H1 (cell line): ENCODE results near the gene KLK7. TPM values are rescaled to one million over a fixed set of nuclear protein-coding genes. Genes with fewer than 3 reads are reported as not detected.
A peak's percentile ranks its signal among the peaks of the same experiment; 100 is the strongest.

Experiments
- CTCF ChIA-PET: fragments of 300-600 bp; sonication (Branson Sonifier 250); formaldehyde crosslinking; loops from one replicate; lab custom pipeline; 2021; ENCODE audit not compliant: partially characterized antibody; lab: Charles Lee
- POLR2A ChIA-PET: fragments of 300-600 bp; sonication (Branson Sonifier 250); formaldehyde crosslinking; loops from one replicate; lab custom pipeline; 2021; ENCODE audit warnings: inconsistent platforms; ENCODE audit not compliant: partially characterized antibody; lab: Charles Lee
- DNase-seq, 2 experiments: peaks; one replicate each; pipeline versions ENCODE4 v3.0.0 to v3.0.0-alpha.2; 2010 to 2022; ENCODE audit warnings: low spot score in 2 of 2, low read depth in 1 of 2, mixed read lengths in 1 of 2
- FAIRE-seq: peaks from 2 replicates; lab custom pipeline; 2011; peaks lifted over from hg19 to GRCh38; lab: Jason Lieb, UNC
- H2AFZ ChIP-seq: 2 replicates; pipeline ENCODE4 v1.8.1; 2012; ENCODE audit warnings: low read length, inconsistent platforms
- H2AK5ac ChIP-seq: 2 replicates; pipeline ENCODE4 v1.6.1; 2013; ENCODE audit warnings: low read depth, low read length
- H2BK120ac ChIP-seq: replicated peaks from 2 replicates; pipeline ENCODE3; 2013; ENCODE audit warnings: low read depth, low read length, inconsistent platforms
- H2BK12ac ChIP-seq: 2 replicates; pipeline ENCODE4 v1.6.1; 2013; ENCODE audit warnings: low read depth, low read length
- H2BK15ac ChIP-seq: 2 replicates; pipeline ENCODE4 v1.6.1; 2013; ENCODE audit warnings: low read length
- H2BK20ac ChIP-seq: 2 replicates; pipeline ENCODE4 v1.6.1; 2013; ENCODE audit warnings: low read length
- H2BK5ac ChIP-seq: 2 replicates; pipeline ENCODE4 v1.6.1; 2013; ENCODE audit warnings: low read depth, low read length
- H3K14ac ChIP-seq: 2 replicates; pipeline ENCODE4 v1.6.1; 2013; ENCODE audit warnings: inconsistent platforms; ENCODE audit not compliant: insufficient read length
- H3K18ac ChIP-seq: 2 replicates; pipeline ENCODE4 v1.6.1; 2013; ENCODE audit warnings: low read length; ENCODE audit errors: extremely low read depth
- H3K23ac ChIP-seq: 2 replicates; pipeline ENCODE4 v1.6.1; 2013; ENCODE audit warnings: inconsistent platforms; ENCODE audit not compliant: insufficient read length
- H3K23me2 ChIP-seq: 2 replicates; pipeline ENCODE4 v1.6.1; 2013; ENCODE audit warnings: low read depth, low read length
- H3K27ac ChIP-seq: 2 replicates; pipeline ENCODE4 v1.6.1; 2011; ENCODE audit warnings: low read depth, low read length, inconsistent platforms
- H3K27me3 ChIP-seq, 4 experiments: replicated peaks in 1 of 4; 1 replicate in 1 of 4; 2 replicates in 3 of 4; pipeline versions ENCODE4 v1.6.1 to v1.8.1; 2011 to 2013; ENCODE audit warnings: low read length in 3 of 4, mild to moderate bottlenecking in 3 of 4, inconsistent platforms in 2 of 4, mixed read lengths in 2 of 4, moderate library complexity in 1 of 4; ENCODE audit not compliant: control insufficient read depth in 3 of 4, insufficient read depth in 3 of 4; ENCODE audit errors: extremely low read depth in 1 of 4
- H3K36me3 ChIP-seq, 4 experiments: 2 replicates each; pipeline versions ENCODE4 v1.6.1 to v1.8.1; 2011 to 2013; ENCODE audit warnings: mild to moderate bottlenecking in 4 of 4, low read length in 3 of 4, moderate library complexity in 2 of 4, control low read depth in 1 of 4, inconsistent platforms in 1 of 4; ENCODE audit not compliant: insufficient read depth in 4 of 4, control insufficient read depth in 2 of 4
- H3K4ac ChIP-seq: replicated peaks from 2 replicates; pipeline ENCODE3; 2013; ENCODE audit warnings: low read length, low read depth, mixed read lengths, inconsistent platforms; ENCODE audit not compliant: insufficient read length
- H3K4me1 ChIP-seq, 4 experiments: replicated peaks in 1 of 4; 1 replicate in 1 of 4; 2 replicates in 3 of 4; pipeline versions ENCODE4 v1.6.1 to v1.8.1; 2011 to 2013; ENCODE audit warnings: low read length in 3 of 4, inconsistent platforms in 2 of 4, mixed read lengths in 1 of 4; ENCODE audit not compliant: insufficient read depth in 4 of 4, control insufficient read depth in 3 of 4
- H3K4me2 ChIP-seq, 2 experiments: 2 replicates each; pipeline versions ENCODE4 v1.6.1 to v1.8.1; 2011 to 2013; ENCODE audit warnings: low read depth in 2 of 2, low read length in 2 of 2, control low read depth in 1 of 2, inconsistent platforms in 1 of 2, mild to moderate bottlenecking in 1 of 2; ENCODE audit not compliant: insufficient read depth in 1 of 2
- H3K4me3 ChIP-seq, 4 experiments: fragments of 200-600, 300-600 bp in 1 of 4; sonication (generic), shearing (Covaris generic), sonication (Bioruptor Twin) in 1 of 4; 2 replicates each; pipeline versions ENCODE4 v1.5.1 to v1.8.1; 2011 to 2016; ENCODE audit warnings: low read length in 4 of 4, low read depth in 3 of 4, control low read depth in 2 of 4, inconsistent platforms in 2 of 4, mild to moderate bottlenecking in 2 of 4, mixed read lengths in 1 of 4, moderate library complexity in 1 of 4; ENCODE audit not compliant: insufficient read depth in 2 of 4; ENCODE audit errors: extremely low read depth in 1 of 4
- H3K56ac ChIP-seq: replicated peaks from 2 replicates; pipeline ENCODE3; 2013; ENCODE audit warnings: low read depth, mild to moderate bottlenecking, mixed read lengths, low read length, inconsistent platforms; ENCODE audit not compliant: insufficient read length
- H3K79me1 ChIP-seq: 2 replicates; pipeline ENCODE4 v1.6.1; 2013; ENCODE audit warnings: low read depth, low read length, control low read depth
- H3K79me2 ChIP-seq, 2 experiments: 2 replicates each; pipeline versions ENCODE4 v1.6.1 to v1.8.1; 2012 to 2013; ENCODE audit warnings: low read length in 2 of 2, mild to moderate bottlenecking in 2 of 2, inconsistent platforms in 1 of 2; ENCODE audit not compliant: insufficient read depth in 2 of 2, control insufficient read depth in 1 of 2
- H3K9ac ChIP-seq, 4 experiments: replicated peaks in 1 of 4; 1 replicate in 1 of 4; 2 replicates in 3 of 4; pipeline versions ENCODE4 v1.6.1 to v1.8.1; 2011 to 2013; ENCODE audit warnings: low read depth in 3 of 4, low read length in 3 of 4, control low read depth in 2 of 4, mild to moderate bottlenecking in 2 of 4, moderate library complexity in 2 of 4, inconsistent platforms in 1 of 4; ENCODE audit errors: extremely low read depth in 1 of 4
- H3K9me3 ChIP-seq, 2 experiments: 2 replicates each; pipeline versions ENCODE4 v1.6.1 to v1.8.1; 2012 to 2013; ENCODE audit warnings: mild to moderate bottlenecking in 2 of 2, moderate library complexity in 2 of 2, control low read depth in 1 of 2, inconsistent platforms in 1 of 2, low read depth in 1 of 2, low read length in 1 of 2, mixed read lengths in 1 of 2; ENCODE audit not compliant: insufficient read depth in 2 of 2
- H4K20me1 ChIP-seq, 2 experiments: replicated peaks in 1 of 2; 2 replicates each; pipeline versions ENCODE3 to v1.8.1; 2011 to 2013; ENCODE audit warnings: inconsistent platforms in 2 of 2, low read length in 2 of 2, mild to moderate bottlenecking in 1 of 2; ENCODE audit not compliant: insufficient read depth in 2 of 2, control insufficient read depth in 1 of 2
- H4K5ac ChIP-seq: 2 replicates; pipeline ENCODE4 v1.6.1; 2013; ENCODE audit warnings: low read length, low read depth, mixed read lengths, inconsistent platforms; ENCODE audit not compliant: insufficient read length
- H4K8ac ChIP-seq: 2 replicates; pipeline ENCODE4 v1.8.0; 2013; ENCODE audit warnings: mild to moderate bottlenecking, moderate library complexity, low read length, inconsistent platforms; ENCODE audit not compliant: insufficient read depth; ENCODE audit errors: extremely low read depth
- H4K91ac ChIP-seq: replicated peaks from 2 replicates; pipeline ENCODE3; 2013; ENCODE audit warnings: low read length, mixed read lengths, inconsistent platforms; ENCODE audit not compliant: insufficient read length
- ASH2L ChIP-seq: fragments of 200-600, 300-600 bp; sonication (generic); IDR thresholded peaks from one replicate; pipeline ENCODE4 v1.7.1; 2017; ENCODE audit warnings: low read length
- BRCA1 ChIP-seq: IDR thresholded peaks from 2 replicates; pipeline ENCODE4 v1.6.1; 2012; ENCODE audit warnings: low read depth, low read length, improper control_type of control experiment
- EP300 ChIP-seq, 2 experiments: IDR thresholded peaks; 1 replicate in 1 of 2; 2 replicates in 1 of 2; pipeline ENCODE4 v1.6.1; 2011 to 2012; ENCODE audit warnings: low read depth in 2 of 2, low read length in 2 of 2, mild to moderate bottlenecking in 2 of 2, borderline replicate concordance in 1 of 2, inconsistent platforms in 1 of 2, moderate library complexity in 1 of 2
- GTF2F1 ChIP-seq: IDR thresholded peaks from 2 replicates; pipeline ENCODE4 v1.6.1; 2012; ENCODE audit warnings: low read depth, low read length, improper control_type of control experiment, borderline replicate concordance
- HDAC6 ChIP-seq: IDR thresholded peaks from one replicate; pipeline ENCODE4 v1.7.1; 2012; ENCODE audit warnings: low read depth, mild to moderate bottlenecking, inconsistent platforms, low read length, moderate library complexity
- RAD21 ChIP-seq, 2 experiments: IDR thresholded peaks in 1 of 2; conservative IDR thresholded peaks in 1 of 2; 2 replicates each; pipeline ENCODE4 v1.6.1; 2011; ENCODE audit warnings: low read depth in 2 of 2, low read length in 2 of 2, improper control_type of control experiment in 1 of 2, inconsistent platforms in 1 of 2, mild to moderate bottlenecking in 1 of 2, moderate library complexity in 1 of 2
- SAP30 ChIP-seq: fragments of 300-600 bp; sonication (generic); IDR thresholded peaks from 2 replicates; pipeline ENCODE4 v1.7.1; 2012; ENCODE audit warnings: low read length, moderate library complexity, mild to moderate bottlenecking, inconsistent platforms; ENCODE audit not compliant: insufficient read depth, insufficient replicate concordance
- SP2 ChIP-seq: IDR thresholded peaks from 2 replicates; pipeline ENCODE4 v1.6.1; 2012; ENCODE audit warnings: mild to moderate bottlenecking, low read length, inconsistent platforms
- YY1 ChIP-seq: IDR thresholded peaks from 2 replicates; pipeline ENCODE4 v1.6.1; 2011; ENCODE audit warnings: low read depth, mild to moderate bottlenecking, low read length
- ZNF274 ChIP-seq: IDR thresholded peaks from 2 replicates; pipeline ENCODE4 v1.7.0; 2012; ENCODE audit warnings: low read length, borderline replicate concordance; ENCODE audit errors: extremely low read depth
- WGBS, 2 experiments: shearing (Covaris generic) in 1 of 2; methylation state at CpG; one replicate each; pipeline versions ENCODE4 v1.1.6 to v1.1.7; 2013 to 2015; ENCODE audit warnings: low lambda C conversion rate in 2 of 2, mixed read lengths in 2 of 2, inconsistent platforms in 1 of 2, low coverage in 1 of 2, missing lambda C conversion rate in 1 of 2; ENCODE audit not compliant: insufficient replicate concordance in 2 of 2, insufficient coverage in 1 of 2, insufficient read length in 1 of 2; ENCODE audit errors: extremely low coverage in 1 of 2, missing lambda C conversion rate in 1 of 2; 5-methylcytosine and 5-hydroxymethylcytosine counted together
- polyA plus RNA-seq, 7 experiments: library from polyadenylated mRNA; depleted of rRNA in 3 of 7; stranded (reverse) in 5 of 7; unstranded in 2 of 7; fragments of >200 nt in 5 of 7; fragments of 200-250 nt in 2 of 7; gene quantifications; 1 replicate in 5 of 7; 2 replicates in 1 of 7; 4 replicates in 1 of 7; pipeline versions ENCODE4 v1.2.1 to v1.2.3, GENCODE V29; 2011 to 2013; ENCODE audit warnings: missing spikeins in 2 of 7, mixed read lengths in 2 of 7
- total RNA-seq: library from RNA; stranded (reverse); fragmentation: NEBNext Ultra II Directional; extraction: Animal tissue kit (Norgen Biotek cat#: 25700); gene quantifications from 2 replicates; pipeline ENCODE4 v1.2.1, GENCODE V29; 2021
- TF ChIP-seq, protein P1 (sequence below): IDR thresholded peaks from 2 replicates; pipeline ENCODE4 v1.6.1; 2012; ENCODE audit warnings: inconsistent platforms

Gene KLK7
- total and polyA plus RNA-seq, 2 of the 8 experiments (the other 6 are each of a cell fraction or from before 2014, with no cell fraction given): 0.73 to 1.4 TPM

DNA sequence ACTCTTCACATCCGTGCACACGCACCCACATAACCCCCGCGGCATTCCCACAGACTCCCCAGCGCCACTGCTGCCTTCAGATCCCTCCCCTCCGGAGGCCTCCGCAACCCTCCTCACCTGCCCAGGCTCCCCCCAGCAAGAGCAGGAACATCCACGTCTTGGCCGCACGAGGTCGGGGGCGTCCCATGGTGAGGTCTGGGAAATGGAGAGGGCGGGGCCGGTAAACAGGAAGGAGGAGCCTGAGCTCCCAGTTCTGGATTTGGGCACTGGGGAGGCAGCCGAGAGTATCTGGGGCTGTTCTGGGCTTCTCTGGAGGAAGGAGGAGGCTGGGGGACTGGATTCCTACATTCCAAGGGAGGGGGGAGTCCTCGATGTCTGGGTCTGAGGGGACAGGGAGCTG lies 17.3 kb upstream of the KLK7 start:
- no peak overlapping the region for H3K14ac ChIP-seq
- FAIRE-seq (no peak), DNase-seq (peak in 1 of 2 experiments; percentile 67)
- peaks cover 0 to 20% (median 6%) of the 10 kb centered on the region in 4 experiments; a peak in 6 of 7 replicates for H3K4me1 ChIP-seq
- H4K5ac ChIP-seq: no peak overlapping the region
- H3K4me2 ChIP-seq: peak overlapping the region; percentile 26 to 71
- no peak overlapping the region for H4K8ac ChIP-seq
- POLR2A ChIA-PET: interaction anchor here (0.8 to 1.8 kb wide), 4 partner anchors 15 to 26 kb away, joined by 3 to 7 read pairs (median 4); no protein-coding TSS in a partner anchor
- H2BK5ac ChIP-seq: peak overlapping the region; percentile 73; the same call in 1 of the 2 replicates
- H2AFZ ChIP-seq: peak overlapping the region; percentile 67; the same call in 1 of the 2 replicates
- WGBS, 2 experiments: 36% methylated on average over 11 of the region's 16 CpGs; no CpG with 5 or more reads in 1 of the 2 experiments
- H3K56ac ChIP-seq: no peak overlapping the region
- no peaks in the 10 kb centered on the region for H3K23me2 ChIP-seq
- H3K23ac ChIP-seq: no peak overlapping the region
- no peak overlapping the region for H3K27ac ChIP-seq
- no peak overlapping the region for H2AK5ac ChIP-seq
- peak overlapping the region; percentile 26 for H4K91ac ChIP-seq
- no peak overlapping the region for H3K9ac ChIP-seq
- peak overlapping the region; percentile 78; the same call in 1 of the 2 replicates for H2BK12ac ChIP-seq
- peak overlapping the region in 2 of 4 experiments; percentile 15 to 29; a peak in 3 of 8 replicates for H3K4me3 ChIP-seq
- H3K79me2 ChIP-seq: no peaks in the 10 kb centered on the region
- H3K9me3 ChIP-seq: no peaks in the 10 kb centered on the region
- H2BK20ac ChIP-seq: 0 out of 2 replicates have a peak overlapping the region, but pooled peaks have one; percentile 48
- H3K4ac ChIP-seq: peak overlapping the region; percentile 34
- H3K36me3 ChIP-seq: no peaks in the 10 kb centered on the region
- H3K79me1 ChIP-seq: no peaks in the 10 kb centered on the region
- H3K27me3 ChIP-seq: no peaks in the 10 kb centered on the region; a peak in 1 of 7 replicates
- H3K18ac ChIP-seq: 0 out of 2 replicates have a peak overlapping the region, but pooled peaks have one; percentile 20
- CTCF ChIA-PET: interaction anchor here (0.8 to 3.7 kb wide), 9 partner anchors 13 to 97 kb away, joined by 3 to 19 read pairs (median 4); no protein-coding TSS in a partner anchor
- no peak overlapping the region for H2BK120ac ChIP-seq
- H4K20me1 ChIP-seq: no peaks in the 10 kb centered on the region
- peak overlapping the region; percentile 46; the same call in 1 of the 2 replicates for H2BK15ac ChIP-seq
- TF ChIP-seq EP300 (IDR thresholded peaks at IDR 0.05; ENCODE audit: borderline replicate concordance in 1 of 2, low read depth in 2 of 2, low read length in 2 of 2) (no peak), ZNF274 (no peak), GTF2F1 (no peak), RAD21 (IDR thresholded peaks at IDR 0.05 in 1 of 2, conservative IDR thresholded peaks at IDR 0.05 in 1 of 2; ENCODE audit: low read depth in 2 of 2, low read length in 2 of 2) (peak; percentile 23 to 51; a peak in 2 of 4 replicates), BRCA1 (no peak), ASH2L (no peak), YY1 (no peak), HDAC6 (no peak), SP2 (no peak), SAP30 (no peak)
- TF ChIP-seq, protein P1, sequence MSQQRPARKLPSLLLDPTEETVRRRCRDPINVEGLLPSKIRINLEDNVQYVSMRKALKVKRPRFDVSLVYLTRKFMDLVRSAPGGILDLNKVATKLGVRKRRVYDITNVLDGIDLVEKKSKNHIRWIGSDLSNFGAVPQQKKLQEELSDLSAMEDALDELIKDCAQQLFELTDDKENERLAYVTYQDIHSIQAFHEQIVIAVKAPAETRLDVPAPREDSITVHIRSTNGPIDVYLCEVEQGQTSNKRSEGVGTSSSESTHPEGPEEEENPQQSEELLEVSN: peak; percentile 76
